Measurements from ENCODE around the gene RNF40. TPM values are rescaled to one million over a fixed set of nuclear protein-coding genes. Genes with fewer than 3 reads are reported as not detected.

The RNF40 gene
- total RNA-seq, 1 donor: 73.5 TPM

DNA sequence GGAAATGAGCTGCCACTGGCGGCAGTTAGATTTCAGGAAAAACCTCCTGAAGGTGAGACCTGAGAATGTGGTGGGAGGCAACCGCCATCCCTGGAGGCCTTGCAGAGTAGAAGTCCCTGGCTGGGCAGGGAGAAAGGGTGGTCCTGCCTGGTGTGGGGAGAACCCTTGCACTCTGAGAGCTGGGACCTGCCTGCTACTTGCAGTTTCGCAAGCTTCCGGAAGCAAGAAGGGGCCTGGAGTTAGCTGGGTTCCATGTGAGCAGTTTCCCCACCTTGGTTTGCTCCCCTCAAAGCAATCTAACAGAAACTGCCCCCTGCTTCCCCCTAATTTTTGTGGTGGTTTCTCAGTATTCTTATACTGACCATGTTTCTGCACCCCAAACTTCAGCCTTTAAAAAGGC, 18.4 kb downstream of the RNF40 start:
- DNase-seq (ENCODE audit: low read depth): no peak
- TF ChIP-seq, protein P1, sequence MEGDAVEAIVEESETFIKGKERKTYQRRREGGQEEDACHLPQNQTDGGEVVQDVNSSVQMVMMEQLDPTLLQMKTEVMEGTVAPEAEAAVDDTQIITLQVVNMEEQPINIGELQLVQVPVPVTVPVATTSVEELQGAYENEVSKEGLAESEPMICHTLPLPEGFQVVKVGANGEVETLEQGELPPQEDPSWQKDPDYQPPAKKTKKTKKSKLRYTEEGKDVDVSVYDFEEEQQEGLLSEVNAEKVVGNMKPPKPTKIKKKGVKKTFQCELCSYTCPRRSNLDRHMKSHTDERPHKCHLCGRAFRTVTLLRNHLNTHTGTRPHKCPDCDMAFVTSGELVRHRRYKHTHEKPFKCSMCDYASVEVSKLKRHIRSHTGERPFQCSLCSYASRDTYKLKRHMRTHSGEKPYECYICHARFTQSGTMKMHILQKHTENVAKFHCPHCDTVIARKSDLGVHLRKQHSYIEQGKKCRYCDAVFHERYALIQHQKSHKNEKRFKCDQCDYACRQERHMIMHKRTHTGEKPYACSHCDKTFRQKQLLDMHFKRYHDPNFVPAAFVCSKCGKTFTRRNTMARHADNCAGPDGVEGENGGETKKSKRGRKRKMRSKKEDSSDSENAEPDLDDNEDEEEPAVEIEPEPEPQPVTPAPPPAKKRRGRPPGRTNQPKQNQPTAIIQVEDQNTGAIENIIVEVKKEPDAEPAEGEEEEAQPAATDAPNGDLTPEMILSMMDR (IDR thresholded peaks at IDR 0.05; ENCODE audit: insufficient read depth, low read length): no peak
- H3K4me3 ChIP-seq (ENCODE audit: low read depth, low read length): no peak overlapping the region

DNA sequence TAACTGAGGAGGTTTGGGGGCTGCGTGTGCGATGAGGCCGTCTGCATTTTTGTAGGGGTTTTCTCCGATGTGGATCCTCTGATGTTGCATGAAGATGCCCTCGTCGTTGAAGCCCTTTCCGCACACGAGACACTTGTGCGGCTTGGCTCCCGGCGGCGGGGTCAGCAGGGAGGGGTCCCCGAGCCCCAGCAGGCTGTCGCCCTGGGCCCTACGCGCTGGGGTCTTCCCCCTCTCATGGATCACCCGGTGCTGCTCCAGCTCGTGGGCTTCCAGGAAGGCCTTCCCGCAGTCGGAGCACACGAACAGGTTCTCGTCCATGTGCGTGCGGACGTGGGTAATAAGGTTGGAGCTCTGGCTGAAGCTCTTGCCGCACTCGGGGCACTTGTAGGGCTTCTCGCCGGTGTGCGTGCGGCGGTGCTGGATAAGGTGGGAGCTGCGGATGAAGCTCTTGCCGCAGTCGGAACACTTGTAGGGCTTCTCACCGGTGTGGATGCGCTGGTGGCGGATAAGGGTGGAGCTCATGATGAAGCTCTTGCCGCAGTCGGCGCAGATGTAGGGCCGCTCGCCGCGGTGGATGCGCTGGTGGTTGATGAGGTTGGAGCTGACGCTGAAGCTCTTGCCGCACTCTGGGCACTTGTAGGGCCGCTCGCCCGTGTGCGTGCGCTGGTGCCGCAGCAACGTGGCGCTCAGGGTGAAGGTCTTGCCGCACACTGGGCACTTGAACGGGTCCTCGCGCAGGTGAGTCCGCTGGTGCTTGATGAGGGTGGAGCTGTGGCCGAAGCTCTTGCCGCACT, 20.6 kb downstream of the RNF40 start:
- TF ChIP-seq, protein P1 (IDR thresholded peaks at IDR 0.05; ENCODE audit: insufficient read depth, low read length): no peak
- no peak for DNase-seq (ENCODE audit: low read depth)
- H3K4me3 ChIP-seq (ENCODE audit: low read depth, low read length): no peak overlapping the region

DNA sequence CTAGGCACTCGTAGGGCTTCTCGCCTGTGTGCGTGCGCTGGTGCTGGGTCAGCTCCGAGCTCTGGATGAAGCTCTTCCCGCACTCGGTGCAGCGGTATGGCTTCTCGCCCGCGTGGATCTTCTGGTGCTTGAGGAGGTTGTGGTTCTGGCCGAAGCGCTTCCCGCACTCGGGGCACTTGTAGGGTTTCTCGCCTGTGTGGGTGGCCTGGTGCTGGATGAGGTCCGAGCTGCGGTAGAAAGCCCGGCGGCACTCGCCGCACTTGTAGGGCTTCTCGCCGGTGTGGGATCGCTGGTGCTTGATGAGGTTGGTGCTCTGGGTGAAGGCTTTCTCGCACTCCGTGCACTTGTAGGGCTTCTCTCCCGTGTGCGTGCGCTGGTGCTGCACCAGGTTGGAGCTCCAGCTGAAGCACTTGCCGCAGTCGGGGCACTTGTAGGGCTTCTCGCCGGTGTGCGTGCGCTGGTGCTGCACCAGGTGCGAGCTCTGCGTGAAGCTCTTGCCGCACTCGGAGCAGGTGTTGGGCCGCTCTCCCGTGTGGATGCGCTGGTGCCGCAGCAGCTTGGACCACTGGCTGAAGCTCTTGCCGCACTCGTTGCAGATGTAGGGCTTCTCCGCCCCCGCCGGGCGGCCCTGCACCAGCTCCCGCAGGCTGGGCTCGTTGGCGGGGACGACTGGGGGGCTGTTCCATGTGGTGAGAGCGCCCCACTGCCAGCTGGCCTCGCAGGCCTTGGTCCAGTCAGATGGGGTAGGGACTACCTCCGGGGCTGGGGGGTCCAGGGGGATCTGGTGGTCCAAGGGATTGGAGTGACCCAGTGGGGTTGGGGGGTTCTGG, 21.4 kb downstream of the RNF40 start:
- no peak overlapping the region for H3K4me3 ChIP-seq (ENCODE audit: low read depth, low read length)
- DNase-seq (ENCODE audit: low read depth): no peak
- TF ChIP-seq, protein P1 (IDR thresholded peaks at IDR 0.05; ENCODE audit: insufficient read depth, low read length): no peak

DNA sequence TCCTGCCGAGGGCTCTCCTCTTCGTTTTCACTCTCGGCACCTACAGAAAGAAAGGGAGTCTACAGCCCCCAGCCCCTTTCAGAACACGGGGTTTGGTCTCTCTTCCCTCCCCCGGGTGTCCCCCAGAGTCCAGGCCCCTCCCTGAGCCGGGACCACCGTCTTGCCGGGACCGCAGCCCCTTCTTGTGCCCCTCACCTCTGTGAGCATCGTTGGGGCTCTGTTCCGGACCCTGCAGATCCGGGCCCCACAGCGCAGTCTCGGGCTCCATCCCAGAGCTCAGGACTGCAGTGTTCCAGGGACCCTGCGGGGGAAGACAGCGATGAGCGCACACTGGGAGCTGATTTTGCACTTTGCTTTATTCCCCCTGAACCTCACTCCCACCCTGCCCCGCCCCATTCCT, 22.1 kb downstream of the RNF40 start:
- TF ChIP-seq, protein P1 (IDR thresholded peaks at IDR 0.05; ENCODE audit: insufficient read depth, low read length): no peak
- no peak for DNase-seq (ENCODE audit: low read depth)
- no peak overlapping the region for H3K4me3 ChIP-seq (ENCODE audit: low read depth, low read length)

DNA sequence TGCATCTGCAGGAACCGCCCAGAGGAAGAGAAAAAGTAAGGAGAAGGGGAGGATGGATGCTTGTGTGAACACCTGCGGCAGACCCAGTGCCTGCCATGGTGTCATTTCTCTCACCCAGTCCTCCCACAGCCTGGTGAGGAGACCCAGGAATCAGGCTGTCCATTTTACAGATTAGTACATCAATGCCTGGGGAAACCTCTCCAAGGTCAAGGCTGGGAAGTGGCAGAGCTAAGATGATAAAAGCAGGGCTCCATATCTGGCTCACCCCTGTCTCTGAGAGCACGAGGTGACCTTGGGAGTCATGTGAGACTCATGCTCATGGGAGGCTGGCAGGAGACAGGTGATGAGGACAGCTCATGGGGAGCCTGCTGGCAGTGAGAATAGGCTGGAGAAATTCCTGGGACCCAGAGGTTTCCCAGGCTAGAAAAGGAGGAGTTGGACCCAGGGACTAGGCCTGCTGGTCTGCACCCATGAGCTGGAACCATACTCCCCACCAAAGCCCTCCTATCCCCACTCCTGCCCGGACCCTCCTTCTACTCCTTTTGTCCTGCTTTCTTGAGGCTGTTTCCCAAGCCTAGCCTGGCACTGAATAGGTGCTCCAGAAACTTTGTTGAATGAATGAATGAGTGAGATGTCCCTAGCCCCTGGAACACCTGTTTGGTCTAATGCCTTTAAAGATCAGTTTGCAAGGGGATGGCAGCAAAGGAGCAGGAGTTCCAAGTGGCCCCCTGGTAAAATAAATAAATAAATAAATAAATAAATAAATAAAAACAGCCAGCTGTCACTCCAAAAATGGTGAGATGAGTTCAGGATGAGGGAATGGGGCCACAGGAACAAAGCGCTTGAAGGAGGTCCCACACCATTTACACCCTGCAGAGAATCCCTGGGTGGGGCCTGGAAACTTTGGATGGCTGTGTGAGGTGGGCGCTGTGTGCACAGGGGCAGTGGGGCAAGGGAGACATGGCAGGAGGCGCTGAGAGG, 23.3 kb downstream of the RNF40 start:
- TF ChIP-seq, protein P1 (IDR thresholded peaks at IDR 0.05; ENCODE audit: insufficient read depth, low read length): no peak
- DNase-seq (ENCODE audit: low read depth): no peak
- peak overlapping the region; percentile 94 for H3K4me3 ChIP-seq (ENCODE audit: low read depth, low read length)

All from fibroblast of the aortic adventitia (primary cell).